ENCODE measurements around the gene AOPEP. TPM values are rescaled to one million over a fixed set of nuclear protein-coding genes. Genes with fewer than 3 reads are reported as not detected.

Gene AOPEP
- total RNA-seq, 1 donor from 2014 or later, result 25.8 TPM

GRCh38 chr9:94700445-94700844, 26.1 kb upstream of the AOPEP start:
- no peak overlapping the region for H3K4me3 Mint-ChIP-seq (ENCODE audit: unreplicated experiment)
- H3K27me3 Mint-ChIP-seq (ENCODE audit: unreplicated experiment), result no peaks in the 10 kb centered on the region
- TF ChIP-seq CTCF (IDR thresholded peaks at IDR 0.05; ENCODE audit: partially characterized antibody, unreplicated experiment), result no peak
- no peaks in the 10 kb centered on the region for H3K36me3 Mint-ChIP-seq (ENCODE audit: unreplicated experiment)
- H3K4me1 Mint-ChIP-seq (ENCODE audit: low read depth, unreplicated experiment), result no peaks in the 10 kb centered on the region
- H3K27ac Mint-ChIP-seq (ENCODE audit: unreplicated experiment), result no peak overlapping the region
- no peak for DNase-seq
- H3K9me3 Mint-ChIP-seq (ENCODE audit: unreplicated experiment), result no peaks in the 10 kb centered on the region

GRCh38 chr9:94703488-94704140, 22.9 kb upstream of the AOPEP start:
- H3K9me3 Mint-ChIP-seq (ENCODE audit: unreplicated experiment), result no peaks in the 10 kb centered on the region
- H3K36me3 Mint-ChIP-seq (ENCODE audit: unreplicated experiment), result no peaks in the 10 kb centered on the region
- DNase-seq, result no peak
- no peak overlapping the region for H3K27ac Mint-ChIP-seq (ENCODE audit: unreplicated experiment)
- H3K4me1 Mint-ChIP-seq (ENCODE audit: low read depth, unreplicated experiment), result no peaks in the 10 kb centered on the region
- no peak overlapping the region for H3K4me3 Mint-ChIP-seq (ENCODE audit: unreplicated experiment)
- no peak for TF ChIP-seq CTCF (IDR thresholded peaks at IDR 0.05; ENCODE audit: partially characterized antibody, unreplicated experiment)
- no peaks in the 10 kb centered on the region for H3K27me3 Mint-ChIP-seq (ENCODE audit: unreplicated experiment)

DNA sequence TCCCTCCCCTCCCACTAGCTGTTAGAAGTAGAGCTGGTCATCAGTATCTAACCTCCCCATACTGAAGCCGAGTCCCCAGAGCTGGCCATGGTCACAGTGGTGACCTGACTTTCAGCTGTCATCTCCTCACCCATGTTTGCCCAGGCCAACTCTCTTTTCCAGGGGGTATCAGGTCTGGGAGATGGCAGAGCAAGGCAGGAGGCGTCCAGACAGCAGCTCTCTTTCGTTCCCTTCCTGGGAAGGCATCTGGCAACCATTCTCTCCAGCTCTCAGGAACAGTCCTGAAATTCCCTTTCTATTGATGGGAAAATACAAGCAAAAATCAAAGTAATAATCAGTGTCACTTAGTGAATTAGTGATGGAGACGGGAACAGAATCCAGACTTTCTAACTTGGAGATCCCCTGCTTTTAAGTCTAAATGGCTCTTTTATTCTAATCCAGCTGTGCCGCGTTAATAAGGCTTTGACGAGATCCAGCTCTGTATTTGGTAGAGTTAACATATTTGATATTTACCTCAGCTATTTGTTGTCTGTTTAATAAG, 21.3 kb upstream of the AOPEP start:
- Mint-ChIP-seq H3K27me3 (ENCODE audit: unreplicated experiment) (no peaks in the 10 kb centered on the region), H3K36me3 (ENCODE audit: unreplicated experiment) (no peaks in the 10 kb centered on the region), H3K4me1 (ENCODE audit: low read depth, unreplicated experiment) (no peaks in the 10 kb centered on the region), H3K27ac (ENCODE audit: unreplicated experiment) (no peak overlapping the region), H3K4me3 (ENCODE audit: unreplicated experiment) (no peak overlapping the region), H3K9me3 (ENCODE audit: unreplicated experiment) (no peaks in the 10 kb centered on the region)
- DNase-seq, result no peak
- no peak for TF ChIP-seq CTCF (IDR thresholded peaks at IDR 0.05; ENCODE audit: partially characterized antibody, unreplicated experiment)

DNA sequence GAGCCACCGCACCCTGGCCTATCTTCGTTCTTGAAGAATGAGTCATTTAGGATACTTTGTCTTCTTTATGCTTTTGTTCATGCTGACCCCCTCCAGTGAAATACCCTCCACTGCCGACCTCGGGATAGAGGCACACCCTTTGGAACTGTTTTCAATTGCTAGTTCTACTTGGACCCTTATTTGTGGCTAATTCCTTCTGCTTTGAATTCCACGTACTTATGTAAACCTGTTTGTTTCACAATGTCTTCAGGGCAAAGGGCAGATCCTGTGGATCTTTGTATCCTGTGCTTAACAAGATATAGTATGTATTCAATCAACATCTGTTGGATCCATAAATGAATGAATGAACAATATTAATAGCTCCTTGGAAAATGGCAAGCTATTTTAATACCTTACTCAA, 19.6 kb upstream of the AOPEP start:
- Mint-ChIP-seq H3K27me3 (ENCODE audit: unreplicated experiment) (no peaks in the 10 kb centered on the region), H3K4me1 (ENCODE audit: low read depth, unreplicated experiment) (no peaks in the 10 kb centered on the region)

More for the DNA sequence above, 19.6 kb upstream of the AOPEP start:
- no peak overlapping the region for H3K27ac Mint-ChIP-seq (ENCODE audit: unreplicated experiment)
- no peak for DNase-seq
- TF ChIP-seq CTCF (IDR thresholded peaks at IDR 0.05; ENCODE audit: partially characterized antibody, unreplicated experiment), result no peak
- no peaks in the 10 kb centered on the region for H3K9me3 Mint-ChIP-seq (ENCODE audit: unreplicated experiment)
- no peak overlapping the region for H3K4me3 Mint-ChIP-seq (ENCODE audit: unreplicated experiment)
- H3K36me3 Mint-ChIP-seq (ENCODE audit: unreplicated experiment), result no peaks in the 10 kb centered on the region
